ENCODE data around the gene PDGFC.

Gene PDGFC

DNA sequence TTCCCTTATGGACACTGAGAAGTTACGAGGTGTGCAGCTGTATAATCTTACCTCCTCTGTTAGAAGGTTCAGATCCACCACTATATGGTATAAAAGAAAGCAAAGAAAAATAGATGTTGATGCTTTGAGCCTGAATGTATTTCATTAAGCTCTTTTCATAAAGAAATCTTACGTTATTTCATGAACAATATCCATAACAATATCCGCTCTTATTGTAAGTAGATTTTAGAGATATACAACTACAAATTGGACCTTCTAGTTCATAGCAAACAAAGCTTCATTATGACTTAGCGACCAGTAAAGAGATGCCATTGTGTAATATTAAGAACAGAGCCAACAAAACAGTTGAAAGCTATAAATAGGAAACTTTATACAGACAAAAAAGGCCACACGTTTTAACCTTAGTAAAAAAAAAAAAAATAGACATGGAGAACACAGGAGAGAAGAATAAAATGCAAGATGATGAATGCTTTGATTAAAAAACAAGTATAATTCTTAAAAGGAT, 203.6 kb downstream of the PDGFC start:
- DNase-seq, result no peak
- H3K36me3 ChIP-seq (ENCODE audit: insufficient read depth, low read length), result no peaks in the 10 kb centered on the region
- H3K9me3 ChIP-seq (ENCODE audit: insufficient read depth, low read length, severe bottlenecking), result no peaks in the 10 kb centered on the region
- ATAC-seq (ENCODE audit: insufficient read depth, low read depth), result no peak
- H3K27me3 ChIP-seq (ENCODE audit: insufficient read depth, low read length, poor library complexity), result no peaks in the 10 kb centered on the region
- no peak overlapping the region for H3K9ac ChIP-seq (ENCODE audit: low read depth, low read length)
- H3K4me3 ChIP-seq (ENCODE audit: low read depth in 1 of 2, low read length in 2 of 2), result no peak overlapping the region
- no peaks in the 10 kb centered on the region for H4K20me1 ChIP-seq (ENCODE audit: insufficient read depth, low read length)
- no peak overlapping the region; the same call in 1 of the 2 replicates for H2AFZ ChIP-seq (ENCODE audit: low read depth, low read length)
- H3K27ac ChIP-seq (ENCODE audit: low read length), result no peak overlapping the region
- H3K4me1 ChIP-seq (ENCODE audit: insufficient read depth, low read length), result no peaks in the 10 kb centered on the region
- no peaks in the 10 kb centered on the region for H3K79me2 ChIP-seq (ENCODE audit: insufficient read depth, low read length)
- no peak overlapping the region for H3K4me2 ChIP-seq (ENCODE audit: insufficient read depth, low read length)
- TF ChIP-seq EZH2 (IDR thresholded peaks at IDR 0.05; ENCODE audit: borderline replicate concordance, low read depth, low read length, severe bottlenecking), result no peak
- TF ChIP-seq, protein P1, sequence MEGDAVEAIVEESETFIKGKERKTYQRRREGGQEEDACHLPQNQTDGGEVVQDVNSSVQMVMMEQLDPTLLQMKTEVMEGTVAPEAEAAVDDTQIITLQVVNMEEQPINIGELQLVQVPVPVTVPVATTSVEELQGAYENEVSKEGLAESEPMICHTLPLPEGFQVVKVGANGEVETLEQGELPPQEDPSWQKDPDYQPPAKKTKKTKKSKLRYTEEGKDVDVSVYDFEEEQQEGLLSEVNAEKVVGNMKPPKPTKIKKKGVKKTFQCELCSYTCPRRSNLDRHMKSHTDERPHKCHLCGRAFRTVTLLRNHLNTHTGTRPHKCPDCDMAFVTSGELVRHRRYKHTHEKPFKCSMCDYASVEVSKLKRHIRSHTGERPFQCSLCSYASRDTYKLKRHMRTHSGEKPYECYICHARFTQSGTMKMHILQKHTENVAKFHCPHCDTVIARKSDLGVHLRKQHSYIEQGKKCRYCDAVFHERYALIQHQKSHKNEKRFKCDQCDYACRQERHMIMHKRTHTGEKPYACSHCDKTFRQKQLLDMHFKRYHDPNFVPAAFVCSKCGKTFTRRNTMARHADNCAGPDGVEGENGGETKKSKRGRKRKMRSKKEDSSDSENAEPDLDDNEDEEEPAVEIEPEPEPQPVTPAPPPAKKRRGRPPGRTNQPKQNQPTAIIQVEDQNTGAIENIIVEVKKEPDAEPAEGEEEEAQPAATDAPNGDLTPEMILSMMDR (IDR thresholded peaks at IDR 0.05; ENCODE audit: borderline replicate concordance, extremely low read depth, low read length, poor library complexity, severe bottlenecking), result no peak

DNA sequence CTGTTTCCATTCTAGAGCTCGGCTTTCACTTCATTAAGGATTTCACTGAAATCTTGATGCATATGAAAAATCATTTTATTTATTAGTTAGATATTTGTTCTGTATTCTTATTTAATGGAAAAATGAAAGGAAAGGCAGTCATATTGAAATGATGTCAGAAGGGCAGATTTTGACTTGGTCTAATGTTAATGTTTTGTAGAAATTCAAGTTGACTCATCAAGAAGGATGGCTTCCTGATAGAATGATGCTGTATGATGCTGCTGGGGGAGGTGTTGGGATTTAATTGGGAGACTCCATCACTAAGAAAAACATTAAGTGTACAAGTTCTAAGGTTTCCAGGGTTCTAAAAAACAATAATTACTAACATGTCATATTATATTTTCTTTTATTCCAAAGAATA, 204.8 kb downstream of the PDGFC start:
- Histone ChIP-seq H4K20me1 (ENCODE audit: insufficient read depth, low read length) (no peaks in the 10 kb centered on the region), H2AFZ (ENCODE audit: low read depth, low read length) (no peak overlapping the region), H3K9me3 (ENCODE audit: insufficient read depth, low read length, severe bottlenecking) (no peaks in the 10 kb centered on the region), H3K27me3 (ENCODE audit: insufficient read depth, low read length, poor library complexity) (no peaks in the 10 kb centered on the region), H3K4me2 (ENCODE audit: insufficient read depth, low read length) (no peak overlapping the region), H3K9ac (ENCODE audit: low read depth, low read length) (no peak overlapping the region), H3K4me3 (ENCODE audit: low read depth in 1 of 2, low read length in 2 of 2) (no peak overlapping the region), H3K27ac (ENCODE audit: low read length) (no peak overlapping the region), H3K4me1 (ENCODE audit: insufficient read depth, low read length) (no peaks in the 10 kb centered on the region), H3K36me3 (ENCODE audit: insufficient read depth, low read length) (no peaks in the 10 kb centered on the region), H3K79me2 (ENCODE audit: insufficient read depth, low read length) (no peaks in the 10 kb centered on the region)
- TF ChIP-seq, protein P1 (IDR thresholded peaks at IDR 0.05; ENCODE audit: borderline replicate concordance, extremely low read depth, low read length, poor library complexity, severe bottlenecking), result no peak
- no peak for TF ChIP-seq EZH2 (IDR thresholded peaks at IDR 0.05; ENCODE audit: borderline replicate concordance, low read depth, low read length, severe bottlenecking)
- ATAC-seq (ENCODE audit: insufficient read depth, low read depth) (no peak), DNase-seq (no peak)

DNA sequence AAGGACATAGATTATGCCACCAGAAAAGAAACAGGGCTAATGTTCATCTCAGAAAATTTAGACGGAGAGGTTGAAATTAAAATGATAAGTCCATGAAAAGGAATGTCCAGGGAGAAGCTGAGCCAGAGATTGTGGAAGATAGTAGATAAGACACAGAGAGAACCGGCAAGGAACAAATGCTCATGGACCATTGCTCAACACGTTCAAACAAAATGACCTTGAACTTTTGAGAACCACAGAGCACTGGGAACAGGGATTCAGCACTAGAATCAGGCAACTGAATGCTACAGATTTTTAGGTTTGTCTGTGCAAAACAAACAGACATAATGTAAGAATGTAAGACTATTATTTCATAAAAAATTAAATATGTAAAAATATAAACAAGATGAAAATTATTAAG, 206.3 kb downstream of the PDGFC start:
- H2AFZ ChIP-seq (ENCODE audit: low read depth, low read length), result no peak overlapping the region
- no peak for ATAC-seq (ENCODE audit: insufficient read depth, low read depth)
- no peaks in the 10 kb centered on the region for H3K36me3 ChIP-seq (ENCODE audit: insufficient read depth, low read length)
- no peak overlapping the region for H3K27ac ChIP-seq (ENCODE audit: low read length)
- no peaks in the 10 kb centered on the region for H3K9me3 ChIP-seq (ENCODE audit: insufficient read depth, low read length, severe bottlenecking)
- H4K20me1 ChIP-seq (ENCODE audit: insufficient read depth, low read length), result no peaks in the 10 kb centered on the region
- H3K27me3 ChIP-seq (ENCODE audit: insufficient read depth, low read length, poor library complexity), result no peaks in the 10 kb centered on the region
- TF ChIP-seq EZH2 (IDR thresholded peaks at IDR 0.05; ENCODE audit: borderline replicate concordance, low read depth, low read length, severe bottlenecking), result no peak
- TF ChIP-seq, protein P1 (IDR thresholded peaks at IDR 0.05; ENCODE audit: borderline replicate concordance, extremely low read depth, low read length, poor library complexity, severe bottlenecking), result no peak
- no peak overlapping the region for H3K4me3 ChIP-seq (ENCODE audit: low read depth in 1 of 2, low read length in 2 of 2)
- H3K79me2 ChIP-seq (ENCODE audit: insufficient read depth, low read length), result no peaks in the 10 kb centered on the region
- no peaks in the 10 kb centered on the region for H3K4me1 ChIP-seq (ENCODE audit: insufficient read depth, low read length)
- H3K9ac ChIP-seq (ENCODE audit: low read depth, low read length), result no peak overlapping the region
- no peak for DNase-seq
- H3K4me2 ChIP-seq (ENCODE audit: insufficient read depth, low read length), result no peak overlapping the region

DNA sequence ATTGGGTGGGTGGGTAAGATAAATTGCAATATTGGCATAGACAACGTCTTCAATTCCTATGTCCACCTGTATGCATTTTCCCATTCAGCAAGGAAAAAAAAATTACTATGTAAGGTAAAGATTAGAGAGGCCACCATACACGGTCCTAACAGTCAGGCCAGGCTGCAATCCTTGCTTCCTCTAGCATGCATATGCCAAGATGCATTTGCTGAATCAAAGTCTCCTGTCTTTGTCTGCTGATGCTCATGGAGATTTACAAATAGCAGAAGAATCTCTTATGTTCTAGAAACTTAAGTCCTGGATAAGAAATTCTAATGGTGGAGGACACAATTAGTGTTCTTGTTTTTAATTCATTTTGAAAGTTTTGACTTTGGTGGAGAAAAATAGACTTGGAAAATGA, 206.8 kb downstream of the PDGFC start:
- DNase-seq, result no peak
- H3K36me3 ChIP-seq (ENCODE audit: insufficient read depth, low read length), result no peaks in the 10 kb centered on the region
- no peak overlapping the region for H3K4me3 ChIP-seq (ENCODE audit: low read depth in 1 of 2, low read length in 2 of 2)
- no peak for TF ChIP-seq EZH2 (IDR thresholded peaks at IDR 0.05; ENCODE audit: borderline replicate concordance, low read depth, low read length, severe bottlenecking)
- TF ChIP-seq, protein P1 (IDR thresholded peaks at IDR 0.05; ENCODE audit: borderline replicate concordance, extremely low read depth, low read length, poor library complexity, severe bottlenecking), result no peak
- no peak for ATAC-seq (ENCODE audit: insufficient read depth, low read depth)
- no peak overlapping the region for H3K4me2 ChIP-seq (ENCODE audit: insufficient read depth, low read length)
- H3K9ac ChIP-seq (ENCODE audit: low read depth, low read length), result no peak overlapping the region
- no peaks in the 10 kb centered on the region for H3K4me1 ChIP-seq (ENCODE audit: insufficient read depth, low read length)
- no peaks in the 10 kb centered on the region for H3K9me3 ChIP-seq (ENCODE audit: insufficient read depth, low read length, severe bottlenecking)
- no peaks in the 10 kb centered on the region for H3K27me3 ChIP-seq (ENCODE audit: insufficient read depth, low read length, poor library complexity)
- no peak overlapping the region for H2AFZ ChIP-seq (ENCODE audit: low read depth, low read length)
- no peak overlapping the region for H3K27ac ChIP-seq (ENCODE audit: low read length)
- no peaks in the 10 kb centered on the region for H4K20me1 ChIP-seq (ENCODE audit: insufficient read depth, low read length)
- no peaks in the 10 kb centered on the region for H3K79me2 ChIP-seq (ENCODE audit: insufficient read depth, low read length)

All from DND-41 (cell line).